Stomach (tissue), 9 donors: Measurements from ENCODE around the gene AGPAT2. TPM values are rescaled to one million over a fixed set of nuclear protein-coding genes. Genes with fewer than 3 reads are reported as not detected.
A peak's percentile ranks its signal among the peaks of the same experiment; 100 is the strongest.

Experiments
- DNase-seq, 2 donors: peaks; one replicate each; pipeline versions ENCODE4 v3.0.0 to v3.0.0-alpha.2; 2013 to 2019
- H3K27ac ChIP-seq, 5 donors: fragments of 200-600 bp in 4 of 5; sonication (generic) in 4 of 5; one replicate each; pipeline ENCODE4 v1.5.1; 2013 to 2019; ENCODE audit warnings: mild to moderate bottlenecking in 1 of 5, moderate library complexity in 1 of 5
- H3K27me3 ChIP-seq, 3 donors: fragments of 200-600 bp; sonication (generic); one replicate each; pipeline ENCODE4 v1.5.1; 2017 to 2019; ENCODE audit warnings: mixed run types in 1 of 3
- H3K36me3 ChIP-seq, 4 donors: fragments of 200-600 bp; sonication (generic); 1 replicate in 3 of 4; 2 replicates in 1 of 4; pipeline ENCODE4 v1.5.1; 2016 to 2019
- H3K4me1 ChIP-seq, 4 donors: fragments of 200-600 bp; sonication (generic); one replicate each; pipeline ENCODE4 v1.5.1; 2016 to 2019
- H3K4me3 ChIP-seq, 4 donors: fragments of 200-600 bp; sonication (generic) in 3 of 4; one replicate each; pipeline ENCODE4 v1.5.1; 2016 to 2019; ENCODE audit warnings: mild to moderate bottlenecking in 1 of 4
- H3K9me3 ChIP-seq, 4 donors: fragments of 200-600 bp; sonication (generic); one replicate each; pipeline ENCODE4 v1.5.1; 2016 to 2019
- CTCF ChIP-seq, 7 experiments: fragments of 450-650 bp in 4 of 7; fragments of 200-600 bp in 3 of 7; sonication (generic) in 3 of 7; IDR thresholded peaks; one replicate each; pipeline ENCODE4 v1.5.1; 2016 to 2019; ENCODE audit warnings: antibody characterized with exemption in 7 of 7, control low read depth in 2 of 7, mild to moderate bottlenecking in 1 of 7
- EP300 ChIP-seq: sonication (generic); formaldehyde crosslinking; IDR thresholded peaks from one replicate; pipeline ENCODE4 v1.6.1; 2017; ENCODE audit warnings: antibody characterized with exemption
- POLR2A ChIP-seq, 4 donors: fragments of 450-650 bp; IDR thresholded peaks; one replicate each; pipeline ENCODE4 v1.6.1; 2016; ENCODE audit warnings: antibody characterized with exemption in 4 of 4, control low read depth in 2 of 4, mild to moderate bottlenecking in 1 of 4, moderate library complexity in 1 of 4
- POLR2AphosphoS5 ChIP-seq, 3 donors: sonication (generic); formaldehyde crosslinking; IDR thresholded peaks; one replicate each; pipeline ENCODE4 v1.6.1; 2016; ENCODE audit warnings: antibody characterized with exemption in 3 of 3
- WGBS, 5 donors: extraction: QIAGEN DNeasy Blood & Tissue Kit in 3 of 5; methylation state at CpG; one replicate each; pipeline versions ENCODE4 v1.1.5 to v1.1.7; 2013 to 2018; 5-methylcytosine and 5-hydroxymethylcytosine counted together
- intact Hi-C: fragments of 100-400 bp; cut with DNase I; formaldehyde crosslinking; loops from one replicate; pipeline ENCODE4 v1.15.1; 2023; ENCODE audit warnings: low total_unique reads
- polyA plus RNA-seq, 3 donors: library from polyadenylated mRNA; stranded (reverse); fragments of 200-250 nt; gene quantifications; one replicate each; pipeline ENCODE4 v1.2.3, GENCODE V29; 2013
- total RNA-seq, 5 donors: library from RNA; depleted of rRNA; stranded (reverse); fragments of >200 nt; gene quantifications; one replicate each; pipeline versions ENCODE4 v1.1.0 to v1.2.3, GENCODE V29; 2014 to 2016
- donor health status: healthy with polysubstance abuse.
- donor health status: Bipolar disorder and iron deficiency.
- donor health status: healthy.

AGPAT2 gene
- total and polyA plus RNA-seq, 8 donors = 32.7 to 135 (median 72.0) TPM

- intact Hi-C loops = loop anchor here (10.0 kb wide), 1 partner anchor 82 kb away; the partner anchor contains the start of gene NOTCH1
- Histone ChIP-seq H3K4me3 (peak overlapping the region in 1 of 4 donors; percentile 13), H3K36me3 (no peaks in the 10 kb centered on the region), H3K27ac (peak overlapping the region; percentile 53 to 78 (median 68)), H3K27me3 (peaks cover 0 to 30% (median 7%) of the 10 kb centered on the region in 3 donors), H3K9me3 (no peaks in the 10 kb centered on the region), H3K4me1 (peaks cover 44 to 79% (median 76%) of the 10 kb centered on the region in 4 donors)
- peak; percentile 89 to 92 for DNase-seq
- whole genome bisulfite sequencing, 5 donors = 28 to 58% (median 43%) methylated on average over 19 to 25 of the region's 25 CpGs
- TF ChIP-seq POLR2A (IDR thresholded peaks at IDR 0.05) = no peak
- no peak for TF ChIP-seq CTCF (IDR thresholded peaks at IDR 0.05)
- TF ChIP-seq POLR2AphosphoS5 (IDR thresholded peaks at IDR 0.05) = peak in 2 of 3 donors; percentile 25 to 36
Measured at GRCh38 chr9:136626740-136627642, 60.3 kb downstream of the AGPAT2 start.

GRCh38 chr9:136626066-136626725 lies 61.1 kb downstream of the AGPAT2 start:
- DNase-seq = peak; percentile 56 to 83
- intact Hi-C loops = loop anchor here (10.0 kb wide), 1 partner anchor 81 kb away; the partner anchor contains the start of gene NOTCH1
- no peaks in the 10 kb centered on the region for H3K9me3 ChIP-seq
- WGBS, 5 donors = 27 to 63% (median 34%) methylated on average over 5 to 29 of the region's 30 CpGs
- no peaks in the 10 kb centered on the region for H3K36me3 ChIP-seq
- no peak for TF ChIP-seq POLR2AphosphoS5 (IDR thresholded peaks at IDR 0.05)
- peak overlapping the region in 1 of 4 donors; percentile 13 for H3K4me3 ChIP-seq
- H3K27ac ChIP-seq = peak overlapping the region; percentile 29 to 78 (median 53)
- peaks cover 44 to 81% (median 71%) of the 10 kb centered on the region in 4 donors for H3K4me1 ChIP-seq
- peaks cover 0 to 28% (median 7%) of the 10 kb centered on the region in 3 donors for H3K27me3 ChIP-seq

GRCh38 chr9:136625101-136626065 lies 61.9 kb downstream of the AGPAT2 start:
- H3K27ac ChIP-seq = peak overlapping the region; percentile 29 to 78 (median 53)
- TF ChIP-seq POLR2A (IDR thresholded peaks at IDR 0.05) (no peak), CTCF (IDR thresholded peaks at IDR 0.05) (peak in 3 of 7 experiments; percentile 21 to 53 (median 22)), POLR2AphosphoS5 (IDR thresholded peaks at IDR 0.05) (peak; percentile 23 to 58 (median 42))
- peaks cover 0 to 28% (median 7%) of the 10 kb centered on the region in 3 donors for H3K27me3 ChIP-seq

GRCh38 chr9:136624184-136624951 lies 62.9 kb downstream of the AGPAT2 start:
- Histone ChIP-seq H3K36me3 (no peaks in the 10 kb centered on the region), H3K9me3 (no peaks in the 10 kb centered on the region), H3K4me1 (peaks cover 43 to 81% (median 66%) of the 10 kb centered on the region in 4 donors), H3K27me3 (peaks cover 0 to 28% (median 7%) of the 10 kb centered on the region in 3 donors), H3K27ac (peak overlapping the region in 3 of 5 donors; percentile 5 to 78 (median 53)), H3K4me3 (no peak overlapping the region)
- TF ChIP-seq POLR2A (IDR thresholded peaks at IDR 0.05) = no peak
- TF ChIP-seq EP300 = no peak
- no peak for TF ChIP-seq POLR2AphosphoS5 (IDR thresholded peaks at IDR 0.05)
- TF ChIP-seq CTCF (IDR thresholded peaks at IDR 0.05) = no peak
- intact Hi-C loops = loop anchor here (10.0 kb wide), 1 partner anchor 80 kb away; the partner anchor contains the start of gene NOTCH1
- DNase-seq = peak in 1 of 2 donors; percentile 26
- 55 to 85% (median 66%) methylated on average over 7 to 16 of the region's 16 CpGs for WGBS, 5 donors

More at GRCh38 chr9:136625101-136626065, 61.9 kb downstream of the AGPAT2 start:
- intact Hi-C loops = loop anchor here (10.0 kb wide), 1 partner anchor 81 kb away; the partner anchor contains the start of gene NOTCH1
- Histone ChIP-seq H3K4me3 (no peak overlapping the region), H3K9me3 (no peaks in the 10 kb centered on the region), H3K36me3 (no peaks in the 10 kb centered on the region), H3K4me1 (peaks cover 39 to 81% (median 66%) of the 10 kb centered on the region in 4 donors)
- DNase-seq = peak; percentile 92
- 13 to 21% (median 17%) methylated on average over 10 to 19 of the region's 19 CpGs for WGBS, 5 donors
